Right cardiac atrium (tissue), 5 donors: Measurements from ENCODE around the gene SLC35G2. TPM values are rescaled to one million over a fixed set of nuclear protein-coding genes. Genes with fewer than 3 reads are reported as not detected.

Source experiments
- ATAC-seq, 2 donors: fragments of 200-7000 bp; cut with Tn5 transposase; one replicate each; pipeline versions ENCODE4 v1.8.0 to v1.9.1; 2020; ENCODE audit warnings: moderate library complexity in 2 of 2, mild to moderate bottlenecking in 1 of 2
- DNase-seq, 3 donors: peaks; one replicate each; pipeline ENCODE4 v3.0.0-alpha.2; 2020
- H3K27ac ChIP-seq: one replicate; pipeline ENCODE4 v1.5.1; 2013; ENCODE audit warnings: mild to moderate bottlenecking, low read length, control low read depth, moderate library complexity
- H3K27me3 ChIP-seq: one replicate; pipeline ENCODE4 v1.6.1; 2013; ENCODE audit not compliant: control insufficient read depth, insufficient read depth
- H3K4me1 ChIP-seq: one replicate; pipeline ENCODE4 v1.6.1; 2013; ENCODE audit warnings: low read length; ENCODE audit not compliant: control insufficient read depth, insufficient read depth
- H3K4me3 ChIP-seq: one replicate; pipeline ENCODE4 v1.5.1; 2013; ENCODE audit warnings: low read length, control low read depth
- H3K9me3 ChIP-seq: one replicate; pipeline ENCODE4 v1.6.1; 2013; ENCODE audit warnings: low read length; ENCODE audit not compliant: control insufficient read depth
- WGBS: extraction: QIAGEN DNeasy Blood & Tissue Kit; methylation state at CpG from one replicate; pipeline ENCODE4 v1.1.7; 2013; 5-methylcytosine and 5-hydroxymethylcytosine counted together
- intact Hi-C, 4 donors: fragments of 100-400 bp; cut with DNase I; formaldehyde crosslinking; loops; one replicate each; pipeline versions ENCODE4 v1.11.0 to v1.14.0; 2022 to 2023
- long read RNA-seq, 4 donors: library from polyadenylated mRNA; unstranded; transcript quantifications; one replicate each; pipeline ENCODE4 v2.0.0, GENCODE V29; 2020 to 2021
- polyA plus RNA-seq: library from polyadenylated mRNA; stranded (reverse); fragments of 200-250 nt; gene quantifications from one replicate; pipeline ENCODE4 v1.2.3, GENCODE V29; 2013
- total RNA-seq, 4 donors: library from RNA; stranded (reverse); fragmentation: NEBNext Ultra II Directional; extraction: Animal tissue kit (Norgen Biotek cat#: 25700); gene quantifications; one replicate each; pipeline ENCODE4 v1.2.1, GENCODE V29; 2021
- donor health status: healthy with polysubstance abuse.
- donor health status: DM: no; HTN: yes; CAD: no.
- donor health status: DM: no; HTN: no; CAD: no.
- donor health status: DM: no; HTN: yes; CAD: no; lungs with severe emphysema.
- donor health status: DM: yes; HTN: yes; CAD: no.

The SLC35G2 gene
- 1 to 10 TPM; 4.3 to 6.5 (median 4.9) TPM for total RNA-seq
- 5.7 TPM for polyA plus RNA-seq
- long read RNA-seq, donor 1, transcript SLC35G2-202 (2 exons, 2,060 nt), result major isoform, 5 of 11 reads
- long read RNA-seq, donor 1, transcript SLC35G2-201 (2 exons, 1,577 nt), result major isoform, 5 of 11 reads
- long read RNA-seq, donor 1, partial matches to known transcripts, result 0 of 11 reads
- long read RNA-seq, donor 1, other reads (novel, unspliced or antisense), result 1 of 11 reads
- long read RNA-seq, donor 2, partial matches to known transcripts, result 0 of 2 reads
- long read RNA-seq, donor 2, other reads (novel, unspliced or antisense), result 0 of 2 reads
- long read RNA-seq, donor 3, transcript SLC35G2-201 (2 exons, 1,577 nt), result major isoform, 18 of 39 reads
- long read RNA-seq, donor 3, transcript SLC35G2-202 (2 exons, 2,060 nt), result minor isoform, 14 of 39 reads
- long read RNA-seq, donor 3, partial matches to known transcripts, result 0 of 39 reads
- long read RNA-seq, donor 3, other reads (novel, unspliced or antisense), result 7 of 39 reads
- long read RNA-seq, donor 4, partial matches to known transcripts, result 0 of 6 reads
- long read RNA-seq, donor 4, other reads (novel, unspliced or antisense), result 1 of 6 reads

GRCh38 chr3:136818769-136819391, at the start of gene SLC35G2:
Gene SLC35G2, plus strand, starts transcription at chr3:136819126. Its CDS starts 35,335 bp downstream, at chr3:136854461.
- DNase-seq (peak; percentile 74 to 85 (median 81)), ATAC-seq (peak; percentile 87 to 89)
- peak within 1 kb of the TSS; percentile 58 for H3K4me3 ChIP-seq
- H3K27me3 ChIP-seq, result no peaks in the 10 kb centered on the region
- no peaks in the 10 kb centered on the region for H3K4me1 ChIP-seq
- intact Hi-C loops, result no loop called here
- no peaks in the 10 kb centered on the region for H3K9me3 ChIP-seq
- under 1% methylated on average over 60 of the region's 60 CpGs for WGBS
- peak within 1 kb of the TSS; percentile 66 for H3K27ac ChIP-seq

- H3K9me3 ChIP-seq, result no peaks in the 10 kb centered on the region
- ATAC-seq (no peak), DNase-seq (no peak)
- intact Hi-C loops, result no loop called here
- no peaks in the 10 kb centered on the region for H3K4me1 ChIP-seq
- H3K27ac ChIP-seq, result no peak overlapping the region
- 43% methylated on average over 1 of the region's 1 CpG for WGBS
- H3K27me3 ChIP-seq, result no peaks in the 10 kb centered on the region
- H3K4me3 ChIP-seq, result no peak overlapping the region
These were observed 46.2 kb upstream of the SLC35G2 start for GRCh38 chr3:136772709-136773108.

- 62% methylated on average over 4 of the region's 4 CpGs for WGBS
These were observed 40.1 kb upstream of the SLC35G2 start for GRCh38 chr3:136778865-136779264.

GRCh38 chr3:136780741-136781140, 38.2 kb upstream of the SLC35G2 start:
- H3K27ac ChIP-seq, result no peak overlapping the region
- intact Hi-C loops, result no loop called here
- DNase-seq (no peak), ATAC-seq (no peak)
- no peaks in the 10 kb centered on the region for H3K9me3 ChIP-seq
- 79% methylated on average over 4 of the region's 4 CpGs for WGBS
- H3K4me1 ChIP-seq, result peaks cover 4% of the 10 kb centered on the region
- no peaks in the 10 kb centered on the region for H3K27me3 ChIP-seq
- no peak overlapping the region for H3K4me3 ChIP-seq

More at GRCh38 chr3:136778865-136779264, 40.1 kb upstream of the SLC35G2 start:
- intact Hi-C loops, result no loop called here
- H3K4me3 ChIP-seq, result no peak overlapping the region
- H3K4me1 ChIP-seq, result peaks cover 3% of the 10 kb centered on the region
- no peak for ATAC-seq
- no peaks in the 10 kb centered on the region for H3K9me3 ChIP-seq
- H3K27me3 ChIP-seq, result no peaks in the 10 kb centered on the region
- no peak overlapping the region for H3K27ac ChIP-seq
- no peak for DNase-seq

- DNase-seq (no peak), ATAC-seq (no peak)
- H3K4me3 ChIP-seq, result no peak overlapping the region
- H3K9me3 ChIP-seq, result no peaks in the 10 kb centered on the region
- H3K27me3 ChIP-seq, result no peaks in the 10 kb centered on the region
- intact Hi-C loops, result no loop called here
- 74% methylated on average over 5 of the region's 5 CpGs for WGBS
- peaks cover 7% of the 10 kb centered on the region for H3K4me1 ChIP-seq
- no peak overlapping the region for H3K27ac ChIP-seq
These were observed 35.2 kb upstream of the SLC35G2 start for GRCh38 chr3:136783708-136784191.

- WGBS, result 22% methylated on average over 2 of the region's 2 CpGs
- H3K27ac ChIP-seq, result peak overlapping the region; percentile 72
- no peak overlapping the region for H3K4me3 ChIP-seq
- ATAC-seq, result peak; percentile 69 to 80
- no peak for DNase-seq
- H3K9me3 ChIP-seq, result no peaks in the 10 kb centered on the region
- H3K4me1 ChIP-seq, result peaks cover 7% of the 10 kb centered on the region
- intact Hi-C loops, result no loop called here
- no peaks in the 10 kb centered on the region for H3K27me3 ChIP-seq
These were observed 31.6 kb upstream of the SLC35G2 start for GRCh38 chr3:136787349-136787748.

GRCh38 chr3:136788154-136788553, 30.8 kb upstream of the SLC35G2 start:
- ATAC-seq (no peak), DNase-seq (no peak)
- Histone ChIP-seq H3K27ac (no peak overlapping the region), H3K4me1 (peaks cover 7% of the 10 kb centered on the region), H3K9me3 (no peaks in the 10 kb centered on the region), H3K27me3 (no peaks in the 10 kb centered on the region), H3K4me3 (no peak overlapping the region)
- WGBS, result 90% methylated on average over 1 of the region's 1 CpG
- intact Hi-C loops, result no loop called here

- intact Hi-C loops, result no loop called here
- DNase-seq (no peak), ATAC-seq (no peak)
- no peak overlapping the region for H3K27ac ChIP-seq
- no peaks in the 10 kb centered on the region for H3K27me3 ChIP-seq
- no peaks in the 10 kb centered on the region for H3K9me3 ChIP-seq
- no peak overlapping the region for H3K4me3 ChIP-seq
- peaks cover 2% of the 10 kb centered on the region for H3K4me1 ChIP-seq
- WGBS, result 86% methylated on average over 1 of the region's 1 CpG
These were observed 28.9 kb upstream of the SLC35G2 start for GRCh38 chr3:136789976-136790375.

GRCh38 chr3:136790786-136791185, 28.1 kb upstream of the SLC35G2 start:
- no peak overlapping the region for H3K4me3 ChIP-seq
- intact Hi-C loops, result no loop called here
- no peaks in the 10 kb centered on the region for H3K27me3 ChIP-seq
- no peak for ATAC-seq
- peaks cover 2% of the 10 kb centered on the region for H3K4me1 ChIP-seq
- H3K27ac ChIP-seq, result no peak overlapping the region
- no peak for DNase-seq
- no peaks in the 10 kb centered on the region for H3K9me3 ChIP-seq
- 80% methylated on average over 3 of the region's 3 CpGs for WGBS

GRCh38 chr3:136792556-136793330, 26.2 kb upstream of the SLC35G2 start:
- intact Hi-C loops, result no loop called here
- DNase-seq (no peak), ATAC-seq (no peak)
- H3K27ac ChIP-seq, result no peak overlapping the region
- no peaks in the 10 kb centered on the region for H3K9me3 ChIP-seq
- H3K4me1 ChIP-seq, result no peaks in the 10 kb centered on the region
- H3K27me3 ChIP-seq, result no peaks in the 10 kb centered on the region
- H3K4me3 ChIP-seq, result no peak overlapping the region
- 56% methylated on average over 4 of the region's 4 CpGs for WGBS
